AG09319 (cell line): ENCODE measurements around the gene PRKCQ.

Experiments used
- DNase-seq: peaks from one replicate; pipeline ENCODE4 v3.0.0-alpha.2; 2010; ENCODE audit warnings: low read depth; ENCODE audit errors: extremely low read depth
- TF ChIP-seq, protein P1 (sequence below): IDR thresholded peaks from 2 replicates; pipeline ENCODE4 v1.5.1; 2011; ENCODE audit warnings: low read depth, mild to moderate bottlenecking, inconsistent platforms, low read length, moderate library complexity

Gene PRKCQ

DNA sequence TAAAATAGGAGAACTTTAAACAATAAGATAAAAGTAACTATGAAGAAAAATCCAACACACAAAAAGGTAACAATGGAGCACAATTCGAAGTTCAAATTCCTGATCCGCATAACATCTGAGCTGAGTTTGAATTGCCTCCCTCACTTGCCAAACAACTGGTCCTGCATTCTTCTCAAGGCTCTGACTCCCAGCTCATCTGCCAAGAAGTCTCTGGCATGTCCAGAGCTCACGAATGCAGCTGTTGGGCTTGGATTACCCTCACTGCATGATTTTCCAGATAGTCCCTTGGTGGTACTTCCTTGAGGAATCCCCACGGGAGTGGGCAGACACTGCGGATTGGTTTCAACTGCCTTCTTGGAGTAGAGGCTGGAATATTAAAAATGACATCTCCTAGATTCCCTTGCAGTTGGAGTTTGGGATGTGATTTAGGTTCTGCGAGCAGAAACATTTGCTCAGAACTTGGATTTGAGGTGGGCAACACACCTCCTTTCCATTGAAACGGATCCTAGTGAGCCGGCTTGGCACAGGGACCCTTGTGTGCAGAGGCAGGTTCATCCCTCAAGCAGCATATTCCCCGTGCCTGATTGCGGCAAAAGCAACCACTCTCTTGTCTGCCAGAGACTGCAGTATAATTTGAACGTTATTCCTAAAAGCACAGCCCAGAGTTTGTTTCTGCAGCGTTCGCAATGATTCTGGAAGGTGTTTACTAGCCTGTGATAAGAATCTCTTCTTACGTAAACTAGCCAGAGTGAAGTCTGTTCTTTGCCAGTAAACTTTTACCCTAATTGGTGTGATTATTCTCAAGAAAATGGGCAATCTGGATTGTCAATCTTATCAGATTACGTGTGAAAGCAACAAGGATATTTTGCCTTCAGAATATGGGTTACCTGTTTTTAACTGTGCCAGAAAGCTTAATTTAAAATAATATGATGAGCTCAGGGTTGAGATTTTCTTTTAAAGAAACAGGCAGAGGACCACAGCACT is 23.4 kb upstream of the PRKCQ start:
- no peak for DNase-seq
- TF ChIP-seq, protein P1, sequence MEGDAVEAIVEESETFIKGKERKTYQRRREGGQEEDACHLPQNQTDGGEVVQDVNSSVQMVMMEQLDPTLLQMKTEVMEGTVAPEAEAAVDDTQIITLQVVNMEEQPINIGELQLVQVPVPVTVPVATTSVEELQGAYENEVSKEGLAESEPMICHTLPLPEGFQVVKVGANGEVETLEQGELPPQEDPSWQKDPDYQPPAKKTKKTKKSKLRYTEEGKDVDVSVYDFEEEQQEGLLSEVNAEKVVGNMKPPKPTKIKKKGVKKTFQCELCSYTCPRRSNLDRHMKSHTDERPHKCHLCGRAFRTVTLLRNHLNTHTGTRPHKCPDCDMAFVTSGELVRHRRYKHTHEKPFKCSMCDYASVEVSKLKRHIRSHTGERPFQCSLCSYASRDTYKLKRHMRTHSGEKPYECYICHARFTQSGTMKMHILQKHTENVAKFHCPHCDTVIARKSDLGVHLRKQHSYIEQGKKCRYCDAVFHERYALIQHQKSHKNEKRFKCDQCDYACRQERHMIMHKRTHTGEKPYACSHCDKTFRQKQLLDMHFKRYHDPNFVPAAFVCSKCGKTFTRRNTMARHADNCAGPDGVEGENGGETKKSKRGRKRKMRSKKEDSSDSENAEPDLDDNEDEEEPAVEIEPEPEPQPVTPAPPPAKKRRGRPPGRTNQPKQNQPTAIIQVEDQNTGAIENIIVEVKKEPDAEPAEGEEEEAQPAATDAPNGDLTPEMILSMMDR: no peak

DNA sequence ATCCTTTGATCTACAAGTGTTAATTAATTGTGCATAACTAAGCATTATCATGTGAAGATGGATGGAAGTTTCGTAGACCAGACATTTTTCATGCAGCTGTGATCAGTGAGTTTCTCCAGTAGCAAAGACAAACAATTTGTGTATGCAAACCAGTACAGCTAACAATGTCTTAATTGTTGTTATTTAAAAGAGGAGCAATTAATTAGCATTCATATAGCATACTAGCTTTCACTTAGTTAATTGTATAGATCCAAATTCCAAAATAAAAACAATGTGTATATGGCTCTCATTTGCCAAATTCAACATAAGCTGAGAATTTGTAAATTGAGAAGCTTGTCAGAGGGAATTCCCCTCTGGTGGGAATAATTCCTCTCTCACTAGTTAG is 22.6 kb upstream of the PRKCQ start:
- TF ChIP-seq, protein P1: no peak
- DNase-seq: no peak

DNA sequence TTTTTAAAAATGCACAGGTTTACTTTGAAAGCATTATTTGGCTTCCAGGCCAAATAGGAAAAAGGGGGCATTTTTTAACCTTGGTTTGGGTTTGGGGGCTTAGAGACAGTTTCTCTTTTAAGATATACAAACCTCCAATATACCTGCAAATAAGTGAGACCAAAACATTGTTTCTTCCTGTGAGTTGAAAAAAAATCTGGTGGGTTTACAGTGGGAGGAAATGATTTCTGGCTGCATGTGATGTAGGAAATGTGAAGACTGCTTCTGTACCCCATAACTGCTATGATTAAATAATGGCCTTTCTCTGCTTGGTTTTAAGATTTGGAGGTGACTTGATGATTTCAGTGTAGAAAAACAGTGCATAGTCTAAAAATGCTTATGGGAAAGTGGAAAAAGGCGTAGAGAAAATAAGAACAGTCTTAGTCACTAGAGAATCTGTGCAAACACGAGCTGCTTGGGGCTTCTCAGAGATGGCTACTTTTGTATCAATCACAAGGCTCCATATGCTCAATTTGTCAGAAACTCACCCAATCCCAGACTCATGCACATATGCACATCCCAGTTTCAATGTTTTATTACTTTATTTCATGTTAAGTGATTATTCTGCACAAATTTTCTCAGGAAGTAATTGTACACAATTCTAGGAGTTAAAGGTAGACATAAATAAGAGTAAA is 22.1 kb upstream of the PRKCQ start:
- TF ChIP-seq, protein P1: no peak
- DNase-seq: no peak

DNA sequence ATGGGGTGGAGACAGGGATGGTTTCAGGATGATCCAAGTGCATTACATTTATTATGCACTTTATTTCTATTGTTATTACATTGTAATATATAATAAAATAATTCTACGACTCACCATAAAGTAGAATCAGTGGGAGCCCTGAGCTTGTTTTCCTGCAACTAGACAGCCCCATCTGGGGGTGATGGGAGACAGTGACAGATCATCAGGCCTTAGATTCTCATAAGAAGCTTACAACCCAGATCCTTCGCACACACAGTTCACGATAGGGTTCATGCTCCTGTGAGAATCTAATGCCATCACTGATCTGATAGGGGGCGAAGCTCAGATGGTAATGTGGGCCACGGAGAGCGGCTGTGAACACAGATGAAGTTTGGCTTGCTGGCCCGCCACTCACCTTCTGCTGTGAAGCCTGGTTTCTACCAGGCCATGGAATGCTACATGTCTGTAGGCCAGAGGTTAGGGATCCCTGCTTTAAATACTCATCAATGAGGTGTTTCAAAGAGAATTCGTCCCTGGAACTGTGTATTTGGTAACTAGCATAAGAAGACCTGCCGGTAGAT is 21.2 kb upstream of the PRKCQ start:
- TF ChIP-seq, protein P1: no peak
- DNase-seq: no peak

DNA sequence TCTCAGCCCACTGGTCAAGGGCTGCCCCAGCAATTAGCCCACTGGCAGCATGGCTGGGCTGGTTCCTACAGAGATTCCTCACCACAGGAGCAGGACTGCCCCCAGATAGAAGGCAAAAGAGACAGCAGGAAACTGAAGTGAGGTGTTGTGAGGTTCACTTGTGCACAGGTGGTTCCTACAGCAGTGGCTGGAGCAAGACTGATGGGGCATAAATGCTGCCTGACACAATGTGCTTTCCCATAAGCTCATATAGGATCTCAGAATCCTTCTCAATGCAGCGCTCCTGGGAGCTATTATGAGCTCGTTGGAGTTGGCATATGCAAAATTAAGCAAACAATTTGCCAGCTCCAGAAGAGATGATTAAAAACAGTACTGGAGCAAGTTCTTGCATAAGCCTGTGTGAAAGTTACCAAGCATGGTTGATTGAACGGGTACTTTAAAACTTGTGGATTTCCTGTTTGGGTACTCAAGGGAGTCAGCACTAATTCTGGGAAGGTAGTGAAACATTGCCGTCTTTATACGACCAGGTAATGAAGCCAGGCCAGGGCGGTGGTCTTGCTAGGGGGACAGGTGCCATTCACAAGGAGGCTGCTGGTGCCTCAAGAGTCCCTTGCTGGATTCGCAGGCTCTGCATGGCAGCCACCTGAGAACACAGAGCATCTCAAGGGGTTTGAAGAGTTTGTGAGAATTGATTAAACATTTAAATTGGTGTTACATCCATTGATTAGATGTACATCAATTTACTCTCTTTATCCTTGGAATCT is 20.3 kb upstream of the PRKCQ start:
- TF ChIP-seq, protein P1: no peak
- no peak for DNase-seq

DNA sequence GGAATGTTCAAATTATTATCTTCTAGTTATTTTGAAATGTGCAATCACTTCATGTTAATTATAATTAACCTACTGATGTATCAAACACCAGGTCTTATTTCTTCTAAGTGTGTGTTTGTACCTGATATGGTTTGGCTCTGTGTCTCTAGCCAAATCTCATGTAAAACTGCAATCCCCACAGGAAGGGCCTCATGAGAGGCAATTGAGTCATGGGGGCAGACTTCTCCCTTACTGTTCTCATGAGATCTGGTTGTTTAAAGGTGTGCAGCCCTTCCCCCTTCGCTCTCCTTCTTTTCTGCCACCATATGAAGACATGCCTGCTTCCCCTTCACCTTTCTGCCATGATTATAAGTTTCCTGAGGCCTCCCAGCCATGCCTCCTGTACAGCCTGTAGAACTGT is 18.6 kb upstream of the PRKCQ start:
- TF ChIP-seq, protein P1: no peak

More for the DNA sequence above, 18.6 kb upstream of the PRKCQ start:
- no peak for DNase-seq
